Measurements from ENCODE around the gene PTS. TPM values are rescaled to one million over a fixed set of nuclear protein-coding genes. Genes with fewer than 3 reads are reported as not detected.

The PTS gene
- total RNA-seq, 1 experiment from 2014 or later, result 26.7 TPM

- Mint-ChIP-seq H3K9me3 (no peaks in the 10 kb centered on the region), H3K27ac (no peak overlapping the region), H3K4me1 (peaks cover 17% of the 10 kb centered on the region), H3K27me3 (ENCODE audit: low read depth) (peaks cover 2% of the 10 kb centered on the region; the same call in 1 of the 2 replicates), H3K36me3 (peaks cover 20% of the 10 kb centered on the region), H3K4me3 (no peak overlapping the region)
- ChIA-PET CTCF (no interaction called here), POLR2A (no interaction called here)
- TF ChIP-seq IRF2 (CRISPR knock-in tag; IDR thresholded peaks at IDR 0.05; ENCODE audit: borderline replicate concordance, low read depth), result no peak
- TF ChIP-seq ZNF317 (CRISPR knock-in tag; IDR thresholded peaks at IDR 0.05; ENCODE audit: borderline replicate concordance, low read depth), result no peak
- no peak for TF ChIP-seq ZBTB43 (CRISPR knock-in tag; IDR thresholded peaks at IDR 0.05)
- no peak for TF ChIP-seq ESRRA (CRISPR knock-in tag; IDR thresholded peaks at IDR 0.05; ENCODE audit: borderline replicate concordance)
- no peak for TF ChIP-seq ZNF532 (CRISPR knock-in tag; IDR thresholded peaks at IDR 0.05; ENCODE audit: borderline replicate concordance)
- no peak for TF ChIP-seq PRDM15 (CRISPR knock-in tag; IDR thresholded peaks at IDR 0.05)
- TF ChIP-seq EMX1 (CRISPR knock-in tag; IDR thresholded peaks at IDR 0.05), result no peak
- DNase-seq (ENCODE audit: low spot score) (no peak), ATAC-seq (no peak)
Observed at GRCh38 chr11:112229746-112230433, 3.7 kb downstream of the PTS start.

GRCh38 chr11:112231952-112232351 lies 5.7 kb downstream of the PTS start:
- H3K9me3 Mint-ChIP-seq, result no peaks in the 10 kb centered on the region
- H3K27me3 Mint-ChIP-seq (ENCODE audit: low read depth), result no peaks in the 10 kb centered on the region
- DNase-seq (ENCODE audit: low spot score) (no peak), ATAC-seq (no peak)
- ChIA-PET CTCF (interaction anchor here (1.4 kb wide), 1 partner anchor 48 kb away, joined by 8 read pairs; no protein-coding TSS in a partner anchor), POLR2A (no interaction called here)
- no peak overlapping the region for H3K4me3 Mint-ChIP-seq
- peaks cover 31% of the 10 kb centered on the region for H3K36me3 Mint-ChIP-seq
- no peak overlapping the region for H3K27ac Mint-ChIP-seq
- peaks cover 15% of the 10 kb centered on the region for H3K4me1 Mint-ChIP-seq
- TF ChIP-seq MAX (CRISPR knock-in tag; IDR thresholded peaks at IDR 0.05) (no peak), ATF3 (CRISPR knock-in tag; conservative IDR thresholded peaks at IDR 0.05) (no peak), ZNF532 (CRISPR knock-in tag; IDR thresholded peaks at IDR 0.05; ENCODE audit: borderline replicate concordance) (no peak), NFYB (CRISPR knock-in tag; conservative IDR thresholded peaks at IDR 0.05; ENCODE audit: low read depth) (no peak), ZNF281 (CRISPR knock-in tag; IDR thresholded peaks at IDR 0.05) (no peak), ETV6 (CRISPR knock-in tag; IDR thresholded peaks at IDR 0.05) (no peak), TCF7 (CRISPR knock-in tag; IDR thresholded peaks at IDR 0.05; ENCODE audit: low read depth) (no peak), ATF2 (CRISPR knock-in tag; IDR thresholded peaks at IDR 0.05; ENCODE audit: borderline replicate concordance, low read depth) (no peak)
